ENCODE data around the gene DAP. TPM values are rescaled to one million over a fixed set of nuclear protein-coding genes. Genes with fewer than 3 reads are reported as not detected.
A peak's percentile ranks its signal among the peaks of the same experiment; 100 is the strongest.

Gene DAP
- total and polyA plus RNA-seq, 2 of the 13 experiments (the other 11 are each of a cell fraction or from before 2014, with no cell fraction given) = 22.0 to 57.5 TPM

DNA sequence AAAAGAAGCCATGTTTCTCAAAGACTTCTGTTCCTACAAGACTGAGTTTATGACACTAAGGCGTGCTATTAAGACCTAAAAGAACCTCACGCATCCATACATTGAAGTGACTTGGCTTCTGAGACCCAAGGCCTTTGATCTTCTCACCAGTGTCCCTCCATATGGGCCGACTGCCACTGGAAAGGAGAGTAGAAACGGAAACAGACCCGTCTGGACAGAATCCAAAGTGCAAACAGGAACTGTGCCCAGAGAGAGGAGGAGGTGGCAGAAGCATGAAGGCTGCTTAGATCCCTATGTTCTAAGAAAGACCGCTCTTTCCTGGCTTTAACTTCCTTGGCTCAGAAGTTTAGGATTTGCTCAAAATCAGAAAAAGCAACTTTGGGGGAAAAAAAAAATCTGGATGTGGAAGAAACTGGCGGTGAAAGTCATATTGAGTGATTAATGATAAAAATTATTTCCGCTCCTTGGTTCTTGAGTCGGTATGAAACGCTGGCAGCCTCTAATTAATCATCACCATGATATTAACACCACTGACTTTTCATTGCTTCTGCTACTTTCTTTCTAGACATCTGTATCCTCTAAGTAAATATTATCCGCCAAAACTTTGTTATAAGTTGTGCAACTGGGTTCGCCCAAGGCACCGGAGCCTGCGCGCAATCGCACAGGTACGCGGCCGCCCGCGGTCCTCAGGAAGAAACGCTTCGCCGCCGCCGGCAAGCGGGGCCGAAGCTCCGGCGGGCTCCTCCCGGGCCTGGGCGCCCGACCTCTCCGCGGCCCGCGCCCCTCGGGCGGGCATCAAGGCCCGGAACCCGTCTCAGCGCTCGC is 726 bp downstream of the DAP start (continued):
- TF ChIP-seq, protein P1, sequence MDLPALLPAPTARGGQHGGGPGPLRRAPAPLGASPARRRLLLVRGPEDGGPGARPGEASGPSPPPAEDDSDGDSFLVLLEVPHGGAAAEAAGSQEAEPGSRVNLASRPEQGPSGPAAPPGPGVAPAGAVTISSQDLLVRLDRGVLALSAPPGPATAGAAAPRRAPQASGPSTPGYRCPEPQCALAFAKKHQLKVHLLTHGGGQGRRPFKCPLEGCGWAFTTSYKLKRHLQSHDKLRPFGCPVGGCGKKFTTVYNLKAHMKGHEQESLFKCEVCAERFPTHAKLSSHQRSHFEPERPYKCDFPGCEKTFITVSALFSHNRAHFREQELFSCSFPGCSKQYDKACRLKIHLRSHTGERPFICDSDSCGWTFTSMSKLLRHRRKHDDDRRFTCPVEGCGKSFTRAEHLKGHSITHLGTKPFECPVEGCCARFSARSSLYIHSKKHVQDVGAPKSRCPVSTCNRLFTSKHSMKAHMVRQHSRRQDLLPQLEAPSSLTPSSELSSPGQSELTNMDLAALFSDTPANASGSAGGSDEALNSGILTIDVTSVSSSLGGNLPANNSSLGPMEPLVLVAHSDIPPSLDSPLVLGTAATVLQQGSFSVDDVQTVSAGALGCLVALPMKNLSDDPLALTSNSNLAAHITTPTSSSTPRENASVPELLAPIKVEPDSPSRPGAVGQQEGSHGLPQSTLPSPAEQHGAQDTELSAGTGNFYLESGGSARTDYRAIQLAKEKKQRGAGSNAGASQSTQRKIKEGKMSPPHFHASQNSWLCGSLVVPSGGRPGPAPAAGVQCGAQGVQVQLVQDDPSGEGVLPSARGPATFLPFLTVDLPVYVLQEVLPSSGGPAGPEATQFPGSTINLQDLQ (CRISPR knock-in tag; IDR thresholded peaks at IDR 0.05) = 0 out of 2 replicates have a peak, but pooled peaks have one; percentile 18
- TF ChIP-seq, protein P2, sequence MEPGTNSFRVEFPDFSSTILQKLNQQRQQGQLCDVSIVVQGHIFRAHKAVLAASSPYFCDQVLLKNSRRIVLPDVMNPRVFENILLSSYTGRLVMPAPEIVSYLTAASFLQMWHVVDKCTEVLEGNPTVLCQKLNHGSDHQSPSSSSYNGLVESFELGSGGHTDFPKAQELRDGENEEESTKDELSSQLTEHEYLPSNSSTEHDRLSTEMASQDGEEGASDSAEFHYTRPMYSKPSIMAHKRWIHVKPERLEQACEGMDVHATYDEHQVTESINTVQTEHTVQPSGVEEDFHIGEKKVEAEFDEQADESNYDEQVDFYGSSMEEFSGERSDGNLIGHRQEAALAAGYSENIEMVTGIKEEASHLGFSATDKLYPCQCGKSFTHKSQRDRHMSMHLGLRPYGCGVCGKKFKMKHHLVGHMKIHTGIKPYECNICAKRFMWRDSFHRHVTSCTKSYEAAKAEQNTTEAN (CRISPR knock-in tag; conservative IDR thresholded peaks at IDR 0.05) = no peak
- TF ChIP-seq ZNF121 (CRISPR knock-in tag; IDR thresholded peaks at IDR 0.05) (no peak), SYNCRIP (IDR thresholded peaks at IDR 0.05; ENCODE audit: insufficient read depth, low read depth, low read length) (no peak), POLR2A (IDR thresholded peaks at IDR 0.05; ENCODE audit: insufficient read depth in 1 of 2, low read depth in 2 of 2, low read length in 2 of 2) (peak; percentile 60 to 85; a peak in 3 of 4 replicates), ZNF589 (CRISPR knock-in tag; conservative IDR thresholded peaks at IDR 0.05) (no peak), NFYB (CRISPR knock-in tag; IDR thresholded peaks at IDR 0.05) (no peak), SNAI1 (CRISPR knock-in tag; IDR thresholded peaks at IDR 0.05; ENCODE audit: borderline replicate concordance) (no peak), ATAD3A (CRISPR knock-in tag; IDR thresholded peaks at IDR 0.05) (no peak), WIZ (CRISPR knock-in tag; IDR thresholded peaks at IDR 0.05) (no peak), CEBPG (CRISPR knock-in tag; IDR thresholded peaks at IDR 0.05) (no peak), XRCC5 (optimal IDR thresholded peaks at IDR 0.05; ENCODE audit: low read length) (no peak), HMGA1 (CRISPR knock-in tag; conservative IDR thresholded peaks at IDR 0.05) (no peak), BCL6 (CRISPR knock-in tag; IDR thresholded peaks at IDR 0.05) (0 out of 2 replicates have a peak, but pooled peaks have one; percentile 28), ZNF563 (CRISPR knock-in tag; IDR thresholded peaks at IDR 0.05) (no peak)
- TF ChIP-seq, protein P3, sequence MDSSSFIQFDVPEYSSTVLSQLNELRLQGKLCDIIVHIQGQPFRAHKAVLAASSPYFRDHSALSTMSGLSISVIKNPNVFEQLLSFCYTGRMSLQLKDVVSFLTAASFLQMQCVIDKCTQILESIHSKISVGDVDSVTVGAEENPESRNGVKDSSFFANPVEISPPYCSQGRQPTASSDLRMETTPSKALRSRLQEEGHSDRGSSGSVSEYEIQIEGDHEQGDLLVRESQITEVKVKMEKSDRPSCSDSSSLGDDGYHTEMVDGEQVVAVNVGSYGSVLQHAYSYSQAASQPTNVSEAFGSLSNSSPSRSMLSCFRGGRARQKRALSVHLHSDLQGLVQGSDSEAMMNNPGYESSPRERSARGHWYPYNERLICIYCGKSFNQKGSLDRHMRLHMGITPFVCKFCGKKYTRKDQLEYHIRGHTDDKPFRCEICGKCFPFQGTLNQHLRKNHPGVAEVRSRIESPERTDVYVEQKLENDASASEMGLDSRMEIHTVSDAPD (CRISPR knock-in tag; IDR thresholded peaks at IDR 0.05) = no peak
- TF ChIP-seq, protein P4, sequence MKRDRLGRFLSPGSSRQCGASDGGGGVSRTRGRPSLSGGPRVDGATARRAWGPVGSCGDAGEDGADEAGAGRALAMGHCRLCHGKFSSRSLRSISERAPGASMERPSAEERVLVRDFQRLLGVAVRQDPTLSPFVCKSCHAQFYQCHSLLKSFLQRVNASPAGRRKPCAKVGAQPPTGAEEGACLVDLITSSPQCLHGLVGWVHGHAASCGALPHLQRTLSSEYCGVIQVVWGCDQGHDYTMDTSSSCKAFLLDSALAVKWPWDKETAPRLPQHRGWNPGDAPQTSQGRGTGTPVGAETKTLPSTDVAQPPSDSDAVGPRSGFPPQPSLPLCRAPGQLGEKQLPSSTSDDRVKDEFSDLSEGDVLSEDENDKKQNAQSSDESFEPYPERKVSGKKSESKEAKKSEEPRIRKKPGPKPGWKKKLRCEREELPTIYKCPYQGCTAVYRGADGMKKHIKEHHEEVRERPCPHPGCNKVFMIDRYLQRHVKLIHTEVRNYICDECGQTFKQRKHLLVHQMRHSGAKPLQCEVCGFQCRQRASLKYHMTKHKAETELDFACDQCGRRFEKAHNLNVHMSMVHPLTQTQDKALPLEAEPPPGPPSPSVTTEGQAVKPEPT (CRISPR knock-in tag; IDR thresholded peaks at IDR 0.05; ENCODE audit: low read depth) = no peak
- TF ChIP-seq, protein P5, sequence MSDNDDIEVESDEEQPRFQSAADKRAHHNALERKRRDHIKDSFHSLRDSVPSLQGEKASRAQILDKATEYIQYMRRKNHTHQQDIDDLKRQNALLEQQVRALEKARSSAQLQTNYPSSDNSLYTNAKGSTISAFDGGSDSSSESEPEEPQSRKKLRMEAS (IDR thresholded peaks at IDR 0.05) = peak; percentile 54; the same call in 1 of the 2 replicates
- TF ChIP-seq, protein P6, sequence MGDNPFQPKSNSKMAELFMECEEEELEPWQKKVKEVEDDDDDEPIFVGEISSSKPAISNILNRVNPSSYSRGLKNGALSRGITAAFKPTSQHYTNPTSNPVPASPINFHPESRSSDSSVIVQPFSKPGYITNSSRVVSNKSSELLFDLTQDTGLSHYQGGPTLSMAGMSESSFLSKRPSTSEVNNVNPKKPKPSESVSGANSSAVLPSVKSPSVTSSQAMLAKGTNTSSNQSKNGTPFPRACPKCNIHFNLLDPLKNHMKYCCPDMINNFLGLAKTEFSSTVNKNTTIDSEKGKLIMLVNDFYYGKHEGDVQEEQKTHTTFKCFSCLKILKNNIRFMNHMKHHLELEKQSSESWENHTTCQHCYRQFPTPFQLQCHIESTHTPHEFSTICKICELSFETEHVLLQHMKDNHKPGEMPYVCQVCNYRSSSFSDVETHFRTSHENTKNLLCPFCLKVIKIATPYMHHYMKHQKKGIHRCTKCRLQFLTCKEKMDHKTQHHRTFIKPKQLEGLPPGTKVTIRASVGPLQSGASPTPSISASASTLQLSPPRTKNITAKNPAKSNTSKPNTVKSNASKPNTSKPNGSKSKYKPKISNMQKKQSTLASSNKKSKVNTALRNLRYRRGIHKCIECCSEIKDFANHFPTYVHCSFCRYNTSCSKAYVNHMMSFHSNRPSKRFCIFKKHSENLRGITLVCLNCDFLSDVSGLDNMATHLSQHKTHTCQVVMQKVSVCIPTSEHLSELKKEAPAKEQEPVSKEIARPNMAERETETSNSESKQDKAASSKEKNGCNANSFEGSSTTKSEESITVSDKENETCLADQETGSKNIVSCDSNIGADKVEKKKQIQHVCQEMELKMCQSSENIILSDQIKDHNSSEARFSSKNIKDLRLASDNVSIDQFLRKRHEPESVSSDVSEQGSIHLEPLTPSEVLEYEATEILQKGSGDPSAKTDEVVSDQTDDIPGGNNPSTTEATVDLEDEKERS (CRISPR knock-in tag; IDR thresholded peaks at IDR 0.05) = no peak

All from HepG2 (cell line).